ENCODE measurements around the gene KLHL3.

Gene KLHL3

DNA sequence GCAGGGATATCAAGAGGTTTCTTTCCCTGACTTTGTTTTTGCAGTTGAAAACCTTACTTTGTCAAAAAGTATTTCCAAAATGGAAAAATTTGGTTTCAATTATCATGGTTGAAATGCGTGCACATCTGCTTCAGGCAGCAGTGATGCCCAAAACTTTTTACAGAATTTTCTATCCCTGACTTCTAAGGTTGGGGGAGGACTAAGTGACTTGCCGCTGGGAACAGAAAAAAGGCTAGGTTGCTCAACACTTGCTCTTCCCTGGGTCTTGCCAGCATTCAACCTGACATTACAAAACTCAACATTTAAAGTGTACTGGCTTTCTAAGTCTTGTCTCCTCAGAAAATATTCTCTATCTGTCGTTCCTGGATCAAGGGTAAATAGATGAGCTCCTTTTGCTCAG, 4.7 kb downstream of the KLHL3 start:
- no peak overlapping the region for H3K9ac ChIP-seq (ENCODE audit: low read depth in 1 of 2, low read length in 2 of 2)
- H3K27me3 ChIP-seq (ENCODE audit: control insufficient read depth in 1 of 2, insufficient read depth in 2 of 2, low read length in 2 of 2): no peaks in the 10 kb centered on the region
- H3K36me3 ChIP-seq (ENCODE audit: control insufficient read depth in 1 of 2, insufficient read depth in 2 of 2, low read length in 2 of 2): no peaks in the 10 kb centered on the region
- H3K4me3 ChIP-seq (ENCODE audit: low read depth in 1 of 2, low read length in 2 of 2): no peak overlapping the region
- H3K9me3 ChIP-seq (ENCODE audit: control insufficient read depth in 1 of 2, low read length in 2 of 2): no peaks in the 10 kb centered on the region
- H3K27ac ChIP-seq (ENCODE audit: low read depth, low read length): no peak overlapping the region
- H3K4me1 ChIP-seq (ENCODE audit: control insufficient read depth in 1 of 2, insufficient read depth in 2 of 2, low read length in 2 of 2): peaks cover 15 to 21% of the 10 kb centered on the region in 2 donors

DNA sequence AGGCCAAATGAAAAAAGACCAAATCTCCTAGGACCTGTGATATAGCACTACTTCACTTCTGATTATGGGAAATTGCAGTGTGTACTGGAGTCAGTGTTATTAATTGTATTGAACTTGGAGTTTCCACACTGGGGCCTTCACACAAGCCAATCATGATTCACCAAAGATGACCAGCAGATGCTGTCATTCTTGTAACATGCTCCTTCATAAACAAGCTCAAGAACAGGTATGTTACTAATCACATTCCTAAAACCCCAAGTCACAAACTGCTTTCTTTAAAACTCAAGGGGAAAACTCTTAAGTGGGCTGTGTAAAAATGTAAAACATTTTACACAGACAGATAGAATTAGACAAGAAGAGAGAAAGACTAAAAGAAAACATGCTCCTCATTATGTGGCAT, 5.6 kb downstream of the KLHL3 start:
- Histone ChIP-seq H3K27ac (ENCODE audit: low read depth, low read length) (no peak overlapping the region), H3K36me3 (ENCODE audit: control insufficient read depth in 1 of 2, insufficient read depth in 2 of 2, low read length in 2 of 2) (no peaks in the 10 kb centered on the region), H3K4me3 (ENCODE audit: low read depth in 1 of 2, low read length in 2 of 2) (no peak overlapping the region), H3K27me3 (ENCODE audit: control insufficient read depth in 1 of 2, insufficient read depth in 2 of 2, low read length in 2 of 2) (no peaks in the 10 kb centered on the region), H3K9ac (ENCODE audit: low read depth in 1 of 2, low read length in 2 of 2) (no peak overlapping the region), H3K9me3 (ENCODE audit: control insufficient read depth in 1 of 2, low read length in 2 of 2) (no peaks in the 10 kb centered on the region), H3K4me1 (ENCODE audit: control insufficient read depth in 1 of 2, insufficient read depth in 2 of 2, low read length in 2 of 2) (peaks cover 6 to 13% of the 10 kb centered on the region in 2 donors)

DNA sequence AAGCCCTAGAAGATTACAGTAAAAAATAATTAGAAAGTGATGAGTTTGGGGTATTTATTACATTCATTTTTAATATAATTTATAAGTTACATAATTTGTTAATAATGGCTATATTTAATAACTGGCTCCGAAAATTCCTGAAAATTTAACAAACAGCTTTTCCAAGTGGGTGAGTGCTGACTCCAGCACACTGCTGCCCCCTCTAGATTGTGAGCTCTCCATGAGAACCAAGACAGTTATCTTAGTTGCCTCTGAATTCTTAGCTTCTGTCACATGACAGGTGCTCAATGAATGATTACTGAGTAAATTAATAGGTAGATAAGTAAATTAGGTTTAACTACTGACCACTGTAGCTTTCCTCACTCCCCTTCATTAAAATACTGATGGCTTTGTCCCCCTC, 7.8 kb downstream of the KLHL3 start:
- H3K9ac ChIP-seq (ENCODE audit: low read depth in 1 of 2, low read length in 2 of 2): no peak overlapping the region
- H3K27ac ChIP-seq (ENCODE audit: low read depth, low read length): no peak overlapping the region
- no peak overlapping the region for H3K4me3 ChIP-seq (ENCODE audit: low read depth in 1 of 2, low read length in 2 of 2)
- H3K36me3 ChIP-seq (ENCODE audit: control insufficient read depth in 1 of 2, insufficient read depth in 2 of 2, low read length in 2 of 2): no peaks in the 10 kb centered on the region
- H3K27me3 ChIP-seq (ENCODE audit: control insufficient read depth in 1 of 2, insufficient read depth in 2 of 2, low read length in 2 of 2): no peaks in the 10 kb centered on the region
- H3K4me1 ChIP-seq (ENCODE audit: control insufficient read depth in 1 of 2, insufficient read depth in 2 of 2, low read length in 2 of 2): no peaks in the 10 kb centered on the region
- no peaks in the 10 kb centered on the region for H3K9me3 ChIP-seq (ENCODE audit: control insufficient read depth in 1 of 2, low read length in 2 of 2)

DNA sequence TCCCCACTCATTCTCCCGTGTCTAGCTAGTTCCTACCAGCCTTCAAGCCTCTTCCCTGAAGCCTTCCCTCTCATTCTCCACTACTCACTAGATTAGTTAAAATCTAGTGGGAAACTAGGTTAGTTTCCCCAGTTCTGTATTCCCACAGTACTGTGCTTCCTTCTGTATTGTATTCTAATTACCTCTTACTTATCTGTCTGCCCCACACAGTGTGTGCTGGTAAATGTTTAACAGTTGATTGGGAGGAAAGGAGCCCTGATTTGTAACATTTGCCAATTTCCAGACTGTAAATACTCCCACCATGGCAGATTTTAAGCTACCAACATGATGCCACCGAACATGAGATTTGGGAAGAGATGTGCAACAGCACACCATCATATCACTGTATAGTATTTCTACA, 8.3 kb downstream of the KLHL3 start:
- Histone ChIP-seq H3K4me3 (ENCODE audit: low read depth in 1 of 2, low read length in 2 of 2) (no peak overlapping the region), H3K27ac (ENCODE audit: low read depth, low read length) (no peak overlapping the region), H3K9ac (ENCODE audit: low read depth in 1 of 2, low read length in 2 of 2) (no peak overlapping the region), H3K36me3 (ENCODE audit: control insufficient read depth in 1 of 2, insufficient read depth in 2 of 2, low read length in 2 of 2) (no peaks in the 10 kb centered on the region), H3K4me1 (ENCODE audit: control insufficient read depth in 1 of 2, insufficient read depth in 2 of 2, low read length in 2 of 2) (no peaks in the 10 kb centered on the region), H3K9me3 (ENCODE audit: control insufficient read depth in 1 of 2, low read length in 2 of 2) (no peaks in the 10 kb centered on the region), H3K27me3 (ENCODE audit: control insufficient read depth in 1 of 2, insufficient read depth in 2 of 2, low read length in 2 of 2) (no peaks in the 10 kb centered on the region)

DNA sequence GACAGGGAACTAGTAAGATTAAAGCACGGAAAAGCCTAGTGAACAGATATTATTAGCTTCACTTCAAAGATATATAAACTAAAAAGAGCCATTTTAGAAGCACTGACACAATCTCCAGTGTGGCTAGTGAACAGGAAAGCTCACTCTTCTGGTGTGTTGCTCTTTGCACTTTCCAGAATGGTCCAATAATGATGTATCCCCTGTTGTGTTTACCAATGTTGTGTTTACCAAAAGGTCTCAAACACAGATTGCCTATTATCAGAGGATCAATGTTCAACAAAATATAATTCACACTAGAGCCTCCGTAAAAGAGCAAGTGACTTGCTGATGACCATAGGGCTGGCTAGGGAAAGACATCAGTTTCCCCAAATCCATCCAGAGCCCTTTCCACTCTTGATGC, 11.6 kb downstream of the KLHL3 start:
- no peaks in the 10 kb centered on the region for H3K9me3 ChIP-seq (ENCODE audit: control insufficient read depth in 1 of 2, low read length in 2 of 2)
- H3K27me3 ChIP-seq (ENCODE audit: control insufficient read depth in 1 of 2, insufficient read depth in 2 of 2, low read length in 2 of 2): no peaks in the 10 kb centered on the region
- no peaks in the 10 kb centered on the region for H3K36me3 ChIP-seq (ENCODE audit: control insufficient read depth in 1 of 2, insufficient read depth in 2 of 2, low read length in 2 of 2)
- H3K4me3 ChIP-seq (ENCODE audit: low read depth in 1 of 2, low read length in 2 of 2): no peak overlapping the region
- H3K9ac ChIP-seq (ENCODE audit: low read depth in 1 of 2, low read length in 2 of 2): no peak overlapping the region
- no peaks in the 10 kb centered on the region for H3K4me1 ChIP-seq (ENCODE audit: control insufficient read depth in 1 of 2, insufficient read depth in 2 of 2, low read length in 2 of 2)
- H3K27ac ChIP-seq (ENCODE audit: low read depth, low read length): no peak overlapping the region

DNA sequence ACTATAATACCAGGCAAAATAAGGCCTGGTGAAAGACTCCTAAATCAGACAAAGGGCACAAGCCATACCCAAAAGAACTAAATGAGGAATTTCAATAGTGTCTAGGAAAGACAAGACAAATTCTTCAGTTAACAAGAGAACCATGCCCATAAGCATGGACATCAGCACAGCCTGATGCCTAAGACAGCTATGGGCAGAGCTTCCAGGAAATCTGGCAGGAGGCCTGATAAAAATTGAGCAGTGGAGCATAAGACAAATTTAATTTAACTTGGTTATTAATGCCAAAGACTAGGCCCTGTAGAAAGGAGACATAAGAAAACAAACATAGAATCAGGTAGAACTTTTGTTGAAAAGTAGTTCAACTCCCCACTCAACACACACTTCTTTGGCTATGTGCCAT, 17.3 kb downstream of the KLHL3 start:
- H3K27ac ChIP-seq (ENCODE audit: low read depth, low read length): no peak overlapping the region
- no peak overlapping the region for H3K9ac ChIP-seq (ENCODE audit: low read depth in 1 of 2, low read length in 2 of 2)
- no peaks in the 10 kb centered on the region for H3K27me3 ChIP-seq (ENCODE audit: control insufficient read depth in 1 of 2, insufficient read depth in 2 of 2, low read length in 2 of 2)
- no peaks in the 10 kb centered on the region for H3K36me3 ChIP-seq (ENCODE audit: control insufficient read depth in 1 of 2, insufficient read depth in 2 of 2, low read length in 2 of 2)
- H3K9me3 ChIP-seq (ENCODE audit: control insufficient read depth in 1 of 2, low read length in 2 of 2): peaks cover 0 to 2% of the 10 kb centered on the region in 2 donors
- H3K4me3 ChIP-seq (ENCODE audit: low read depth in 1 of 2, low read length in 2 of 2): no peak overlapping the region
- no peaks in the 10 kb centered on the region for H3K4me1 ChIP-seq (ENCODE audit: control insufficient read depth in 1 of 2, insufficient read depth in 2 of 2, low read length in 2 of 2)

DNA sequence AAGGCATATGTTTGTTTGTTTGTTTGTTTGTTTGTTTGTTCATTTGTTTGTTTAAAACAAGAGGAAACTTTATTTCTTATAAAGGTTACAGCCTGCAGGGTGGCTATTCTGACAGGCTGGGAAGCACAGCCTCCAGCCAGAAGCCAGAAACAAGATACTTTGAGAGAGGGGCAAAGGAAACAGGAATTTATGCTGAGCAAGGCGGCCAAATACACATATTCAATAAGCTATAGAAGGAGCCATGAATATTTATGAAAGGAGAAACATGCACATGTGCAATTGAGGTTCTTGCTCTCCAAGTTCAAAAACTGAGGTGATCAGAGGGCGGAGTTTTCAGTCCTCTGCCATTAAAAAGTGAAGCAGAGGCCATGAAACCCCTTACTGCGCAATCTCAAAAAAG, 19.6 kb downstream of the KLHL3 start:
- H3K4me3 ChIP-seq (ENCODE audit: low read depth in 1 of 2, low read length in 2 of 2): no peak overlapping the region
- H3K9me3 ChIP-seq (ENCODE audit: control insufficient read depth in 1 of 2, low read length in 2 of 2): peaks cover 0 to 2% of the 10 kb centered on the region in 2 donors
- no peaks in the 10 kb centered on the region for H3K4me1 ChIP-seq (ENCODE audit: control insufficient read depth in 1 of 2, insufficient read depth in 2 of 2, low read length in 2 of 2)
- no peak overlapping the region for H3K27ac ChIP-seq (ENCODE audit: low read depth, low read length)
- H3K9ac ChIP-seq (ENCODE audit: low read depth in 1 of 2, low read length in 2 of 2): no peak overlapping the region
- no peaks in the 10 kb centered on the region for H3K27me3 ChIP-seq (ENCODE audit: control insufficient read depth in 1 of 2, insufficient read depth in 2 of 2, low read length in 2 of 2)
- H3K36me3 ChIP-seq (ENCODE audit: control insufficient read depth in 1 of 2, insufficient read depth in 2 of 2, low read length in 2 of 2): no peaks in the 10 kb centered on the region

DNA sequence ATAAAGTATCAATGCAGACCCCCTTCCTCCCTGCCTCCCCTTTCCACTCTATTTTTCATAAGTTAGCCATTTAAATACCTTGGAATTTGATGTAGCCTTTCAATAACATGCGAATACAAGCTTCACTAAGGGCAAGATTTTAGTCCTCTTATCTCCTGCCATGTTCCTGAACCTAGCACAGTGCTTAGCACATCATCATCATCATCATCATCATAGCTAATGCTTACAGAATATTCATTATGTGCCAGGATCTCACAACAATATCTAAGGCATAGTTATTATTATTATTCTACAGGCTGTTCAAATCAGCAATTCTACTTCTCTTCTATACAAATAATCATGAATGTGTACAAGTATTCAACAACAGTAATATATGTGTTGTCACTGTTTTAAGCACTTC, 20.4 kb downstream of the KLHL3 start:
- H3K36me3 ChIP-seq (ENCODE audit: control insufficient read depth in 1 of 2, insufficient read depth in 2 of 2, low read length in 2 of 2): no peaks in the 10 kb centered on the region
- no peak overlapping the region for H3K9ac ChIP-seq (ENCODE audit: low read depth in 1 of 2, low read length in 2 of 2)
- H3K9me3 ChIP-seq (ENCODE audit: control insufficient read depth in 1 of 2, low read length in 2 of 2): peaks cover 0 to 2% of the 10 kb centered on the region in 2 donors
- no peaks in the 10 kb centered on the region for H3K4me1 ChIP-seq (ENCODE audit: control insufficient read depth in 1 of 2, insufficient read depth in 2 of 2, low read length in 2 of 2)
- no peaks in the 10 kb centered on the region for H3K27me3 ChIP-seq (ENCODE audit: control insufficient read depth in 1 of 2, insufficient read depth in 2 of 2, low read length in 2 of 2)
- H3K27ac ChIP-seq (ENCODE audit: low read depth, low read length): no peak overlapping the region
- H3K4me3 ChIP-seq (ENCODE audit: low read depth in 1 of 2, low read length in 2 of 2): no peak overlapping the region

DNA sequence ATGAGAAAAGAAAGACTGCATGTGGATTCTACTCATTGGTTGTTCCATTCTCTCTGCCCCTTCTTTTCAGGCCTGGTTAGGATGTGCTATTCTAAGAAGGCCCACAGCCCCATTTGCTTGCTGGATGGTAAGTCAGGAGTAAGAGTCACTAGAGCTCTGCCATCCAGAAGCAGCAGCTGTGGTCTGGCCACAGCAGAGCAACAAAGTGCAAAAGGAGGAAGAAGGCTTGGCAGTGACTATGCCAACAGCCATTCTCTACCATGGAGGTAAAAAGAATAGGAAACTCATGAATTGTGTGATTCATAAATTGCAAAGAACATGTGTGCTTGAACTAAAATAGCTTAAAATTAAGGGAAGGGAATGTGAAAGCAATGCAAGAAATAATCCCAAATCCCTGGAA, 20.9 kb downstream of the KLHL3 start:
- Histone ChIP-seq H3K27me3 (ENCODE audit: control insufficient read depth in 1 of 2, insufficient read depth in 2 of 2, low read length in 2 of 2) (no peaks in the 10 kb centered on the region), H3K36me3 (ENCODE audit: control insufficient read depth in 1 of 2, insufficient read depth in 2 of 2, low read length in 2 of 2) (no peaks in the 10 kb centered on the region), H3K9me3 (ENCODE audit: control insufficient read depth in 1 of 2, low read length in 2 of 2) (peaks cover 0 to 2% of the 10 kb centered on the region in 2 donors), H3K9ac (ENCODE audit: low read depth in 1 of 2, low read length in 2 of 2) (no peak overlapping the region), H3K27ac (ENCODE audit: low read depth, low read length) (no peak overlapping the region), H3K4me3 (ENCODE audit: low read depth in 1 of 2, low read length in 2 of 2) (no peak overlapping the region), H3K4me1 (ENCODE audit: control insufficient read depth in 1 of 2, insufficient read depth in 2 of 2, low read length in 2 of 2) (no peaks in the 10 kb centered on the region)

DNA sequence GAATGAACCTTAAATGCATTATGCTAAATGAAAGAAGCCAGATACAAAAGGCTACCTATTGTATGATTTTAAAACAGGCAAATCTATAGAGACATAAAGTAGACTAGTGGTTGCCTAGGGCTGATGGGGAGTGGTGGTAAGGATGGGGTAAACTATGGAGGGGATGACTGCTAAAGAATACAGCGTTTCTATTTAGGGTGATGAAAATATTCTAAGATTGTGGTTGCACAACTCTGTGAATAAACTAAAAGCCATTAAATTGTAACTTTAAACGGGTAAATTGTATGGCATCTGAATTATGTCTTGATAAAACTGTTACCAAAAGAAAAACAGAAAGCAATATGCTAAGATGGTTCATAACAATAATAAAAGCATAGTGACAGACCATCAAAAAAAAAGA, 21.4 kb downstream of the KLHL3 start:
- Histone ChIP-seq H3K36me3 (ENCODE audit: control insufficient read depth in 1 of 2, insufficient read depth in 2 of 2, low read length in 2 of 2) (no peaks in the 10 kb centered on the region), H3K4me3 (ENCODE audit: low read depth in 1 of 2, low read length in 2 of 2) (no peak overlapping the region), H3K27ac (ENCODE audit: low read depth, low read length) (no peak overlapping the region), H3K9ac (ENCODE audit: low read depth in 1 of 2, low read length in 2 of 2) (no peak overlapping the region), H3K9me3 (ENCODE audit: control insufficient read depth in 1 of 2, low read length in 2 of 2) (peaks cover 0 to 2% of the 10 kb centered on the region in 2 donors), H3K4me1 (ENCODE audit: control insufficient read depth in 1 of 2, insufficient read depth in 2 of 2, low read length in 2 of 2) (no peaks in the 10 kb centered on the region), H3K27me3 (ENCODE audit: control insufficient read depth in 1 of 2, insufficient read depth in 2 of 2, low read length in 2 of 2) (no peaks in the 10 kb centered on the region)

DNA sequence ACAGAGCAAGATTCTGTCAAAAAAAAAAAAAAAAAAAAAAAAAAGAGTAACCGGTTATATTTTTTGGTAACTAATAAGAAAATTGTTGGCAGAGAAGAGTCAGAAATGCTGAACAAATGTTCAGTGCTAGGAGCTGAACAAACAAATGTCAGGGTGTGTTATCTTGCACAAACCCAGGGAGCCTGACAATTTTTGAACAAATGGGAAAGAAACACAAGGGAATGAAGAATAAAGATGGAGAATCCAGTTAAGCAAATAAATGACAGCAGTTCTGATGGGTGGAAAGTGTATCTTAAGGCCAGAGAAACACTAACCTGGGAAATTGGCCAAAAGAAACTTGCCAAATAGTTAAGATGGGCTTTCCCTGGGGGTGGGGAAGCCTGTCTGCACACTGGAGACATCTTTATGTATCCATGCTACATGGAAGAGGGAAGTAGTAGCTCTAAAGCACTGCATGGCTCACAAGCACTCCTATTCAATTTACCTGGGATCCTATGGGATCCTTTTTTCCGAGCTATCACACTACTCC, 23.7 kb downstream of the KLHL3 start:
- Histone ChIP-seq H3K27me3 (ENCODE audit: control insufficient read depth in 1 of 2, insufficient read depth in 2 of 2, low read length in 2 of 2) (no peaks in the 10 kb centered on the region), H3K36me3 (ENCODE audit: control insufficient read depth in 1 of 2, insufficient read depth in 2 of 2, low read length in 2 of 2) (no peaks in the 10 kb centered on the region), H3K4me3 (ENCODE audit: low read depth in 1 of 2, low read length in 2 of 2) (no peak overlapping the region), H3K9ac (ENCODE audit: low read depth in 1 of 2, low read length in 2 of 2) (no peak overlapping the region), H3K27ac (ENCODE audit: low read depth, low read length) (no peak overlapping the region), H3K4me1 (ENCODE audit: control insufficient read depth in 1 of 2, insufficient read depth in 2 of 2, low read length in 2 of 2) (no peaks in the 10 kb centered on the region), H3K9me3 (ENCODE audit: control insufficient read depth in 1 of 2, low read length in 2 of 2) (peaks cover 0 to 2% of the 10 kb centered on the region in 2 donors)

Measured in duodenal mucosa (tissue), 2 donors.